ENCODE results near the gene NES.

NES gene

GRCh38 chr1:156677616-156678596 is 699 bp upstream of the NES start (continued):
- TF ChIP-seq REST (tag by site-specific recombination; IDR thresholded peaks at IDR 0.05), result no peak
- no peak for TF ChIP-seq ZNF114 (tag by site-specific recombination; IDR thresholded peaks at IDR 0.05)
- TF ChIP-seq PRDM6 (tag by site-specific recombination; IDR thresholded peaks at IDR 0.05), result no peak
- TF ChIP-seq CTCF (tag by site-specific recombination; IDR thresholded peaks at IDR 0.05), result peak; percentile 86; the same call in 1 of the 2 replicates
- no peak for TF ChIP-seq ZNF362 (tag by site-specific recombination; IDR thresholded peaks at IDR 0.05)
- no peak for TF ChIP-seq SP3 (tag by site-specific recombination; IDR thresholded peaks at IDR 0.05)
- TF ChIP-seq ZNF23 (tag by site-specific recombination; IDR thresholded peaks at IDR 0.05; ENCODE audit: borderline replicate concordance), result no peak
- TF ChIP-seq ZNF280C (tag by site-specific recombination; IDR thresholded peaks at IDR 0.05), result no peak
- TF ChIP-seq ZSCAN23 (tag by site-specific recombination; IDR thresholded peaks at IDR 0.05), result no peak
- TF ChIP-seq YY2 (tag by site-specific recombination; IDR thresholded peaks at IDR 0.05), result no peak
- TF ChIP-seq ZNF394 (tag by site-specific recombination; IDR thresholded peaks at IDR 0.05; ENCODE audit: borderline replicate concordance), result no peak
- TF ChIP-seq GLIS2 (tag by site-specific recombination; IDR thresholded peaks at IDR 0.05), result peak; percentile 57; the same call in 1 of the 2 replicates
- TF ChIP-seq KLF9 (tag by site-specific recombination; IDR thresholded peaks at IDR 0.05; ENCODE audit: low read depth), result no peak
- TF ChIP-seq INSM2 (tag by site-specific recombination; IDR thresholded peaks at IDR 0.05), result no peak
- TF ChIP-seq SCRT2 (tag by site-specific recombination; IDR thresholded peaks at IDR 0.05), result no peak
- TF ChIP-seq ZNF585B (tag by site-specific recombination; IDR thresholded peaks at IDR 0.05), result no peak
- no peak for TF ChIP-seq ZNF148 (tag by site-specific recombination; IDR thresholded peaks at IDR 0.05; ENCODE audit: borderline replicate concordance)
- TF ChIP-seq ZNF501 (tag by site-specific recombination; IDR thresholded peaks at IDR 0.05), result no peak
- no peak for TF ChIP-seq ZNF26 (tag by site-specific recombination; IDR thresholded peaks at IDR 0.05)
- TF ChIP-seq ZNF580 (tag by site-specific recombination; IDR thresholded peaks at IDR 0.05), result no peak
- TF ChIP-seq ZNF366 (tag by site-specific recombination; conservative IDR thresholded peaks at IDR 0.05), result no peak

Measured in HEK293 (cell line).